Measurements from ENCODE around the gene GRM4. TPM values are rescaled to one million over a fixed set of nuclear protein-coding genes. Genes with fewer than 3 reads are reported as not detected.

GRM4 gene
- total RNA-seq, 1 donor from 2014 or later = 1.2 TPM

- no peaks in the 10 kb centered on the region for H3K27me3 Mint-ChIP-seq (ENCODE audit: insufficient read depth, low read depth)
- no peak overlapping the region for H3K4me2 ChIP-seq
- no peak overlapping the region for H3K9ac ChIP-seq
- H3K4me3 Mint-ChIP-seq = no peak overlapping the region
- TF ChIP-seq EZH2phosphoT487 (IDR thresholded peaks at IDR 0.05) (no peak), CTCF (IDR thresholded peaks at IDR 0.05) (no peak), EZH2 (IDR thresholded peaks at IDR 0.05) (no peak)
- H3K27me3 ChIP-seq = no peaks in the 10 kb centered on the region
- H3K9me3 Mint-ChIP-seq = peaks cover 5% of the 10 kb centered on the region
- no peaks in the 10 kb centered on the region for H3K36me3 Mint-ChIP-seq
- H3K9me3 ChIP-seq (ENCODE audit: low read depth) = no peaks in the 10 kb centered on the region
- no peak overlapping the region for H3K4me3 ChIP-seq
- H3K4me1 Mint-ChIP-seq = no peaks in the 10 kb centered on the region
- H2AFZ ChIP-seq (replicated peaks) = no peak overlapping the region
- no peaks in the 10 kb centered on the region for H3K4me1 ChIP-seq
- no peaks in the 10 kb centered on the region for H3K79me2 ChIP-seq (ENCODE audit: low read depth)
- H4K20me1 ChIP-seq (ENCODE audit: low read depth) = no peaks in the 10 kb centered on the region
- no peak overlapping the region for H3K27ac Mint-ChIP-seq
- no peaks in the 10 kb centered on the region for H3K36me3 ChIP-seq
- no peak overlapping the region for H3K27ac ChIP-seq
- no peaks in the 10 kb centered on the region for H3F3A ChIP-seq (ENCODE audit: low read depth)
- DNase-seq (ENCODE audit: low spot score) = no peak
Measured at GRCh38 chr6:34179106-34179720, 33.3 kb upstream of the GRM4 start.

- H4K20me1 ChIP-seq (ENCODE audit: low read depth) = no peaks in the 10 kb centered on the region
- no peaks in the 10 kb centered on the region for H3F3A ChIP-seq (ENCODE audit: low read depth)
- H3K4me1 ChIP-seq = no peaks in the 10 kb centered on the region
- Mint-ChIP-seq H3K27ac (no peak overlapping the region), H3K4me1 (no peaks in the 10 kb centered on the region), H3K9me3 (peaks cover 3% of the 10 kb centered on the region), H3K36me3 (no peaks in the 10 kb centered on the region), H3K27me3 (ENCODE audit: insufficient read depth, low read depth) (no peaks in the 10 kb centered on the region), H3K4me3 (no peak overlapping the region)
- H3K9me3 ChIP-seq (ENCODE audit: low read depth) = no peaks in the 10 kb centered on the region
- no peaks in the 10 kb centered on the region for H3K36me3 ChIP-seq
- no peak overlapping the region for H3K9ac ChIP-seq
- H3K79me2 ChIP-seq (ENCODE audit: low read depth) = no peaks in the 10 kb centered on the region
- H3K4me3 ChIP-seq = no peak overlapping the region
- TF ChIP-seq CTCF (IDR thresholded peaks at IDR 0.05) (no peak), EZH2 (IDR thresholded peaks at IDR 0.05) (no peak), EZH2phosphoT487 (IDR thresholded peaks at IDR 0.05) (no peak)
- no peak overlapping the region for H3K4me2 ChIP-seq
- DNase-seq (ENCODE audit: low spot score) = no peak
- H3K27me3 ChIP-seq = no peaks in the 10 kb centered on the region
- no peak overlapping the region for H2AFZ ChIP-seq (replicated peaks)
- H3K27ac ChIP-seq = no peak overlapping the region
Measured at GRCh38 chr6:34178357-34179105, 32.6 kb upstream of the GRM4 start.

GRCh38 chr6:34177181-34177591 is 31.3 kb upstream of the GRM4 start:
- DNase-seq (ENCODE audit: low spot score) = no peak
- TF ChIP-seq CTCF (IDR thresholded peaks at IDR 0.05) (no peak), EZH2phosphoT487 (IDR thresholded peaks at IDR 0.05) (no peak), EZH2 (IDR thresholded peaks at IDR 0.05) (no peak)
- H3K4me3 ChIP-seq = no peak overlapping the region
- Mint-ChIP-seq H3K4me3 (no peak overlapping the region), H3K27ac (no peak overlapping the region), H3K9me3 (peaks cover 2% of the 10 kb centered on the region), H3K36me3 (no peaks in the 10 kb centered on the region), H3K27me3 (ENCODE audit: insufficient read depth, low read depth) (no peaks in the 10 kb centered on the region), H3K4me1 (no peaks in the 10 kb centered on the region)
- H3F3A ChIP-seq (ENCODE audit: low read depth) = no peaks in the 10 kb centered on the region
- no peaks in the 10 kb centered on the region for H3K9me3 ChIP-seq (ENCODE audit: low read depth)
- H2AFZ ChIP-seq (replicated peaks) = no peak overlapping the region
- no peaks in the 10 kb centered on the region for H3K27me3 ChIP-seq
- no peak overlapping the region for H3K27ac ChIP-seq
- H3K79me2 ChIP-seq (ENCODE audit: low read depth) = no peaks in the 10 kb centered on the region
- no peaks in the 10 kb centered on the region for H3K4me1 ChIP-seq
- no peaks in the 10 kb centered on the region for H3K36me3 ChIP-seq
- no peak overlapping the region for H3K4me2 ChIP-seq
- no peak overlapping the region for H3K9ac ChIP-seq
- no peaks in the 10 kb centered on the region for H4K20me1 ChIP-seq (ENCODE audit: low read depth)
